ENCODE data around the gene CCDC33. TPM values are rescaled to one million over a fixed set of nuclear protein-coding genes. Genes with fewer than 3 reads are reported as not detected.

CCDC33 gene
- total RNA-seq, 1 experiment from 2014 or later, result 0.77 TPM

GRCh38 chr15:74226761-74227540, 9.2 kb upstream of the CCDC33 start:
- no peaks in the 10 kb centered on the region for H3K27me3 ChIP-seq (ENCODE audit: low read length)
- H3K9me2 ChIP-seq (replicated peaks; ENCODE audit: low read length), result no peaks in the 10 kb centered on the region
- no peak overlapping the region for H3K4me3 ChIP-seq (ENCODE audit: low read length)
- no peak overlapping the region for H3K27ac ChIP-seq (ENCODE audit: low read length)
- intact Hi-C loops (cut with micrococcal nuclease), result no loop called here
- H3K9ac ChIP-seq (ENCODE audit: low read length), result no peak overlapping the region
- ChIA-PET CTCF (no interaction called here), POLR2A (ENCODE audit: unreplicated experiment) (no interaction called here)
- TF ChIP-seq CTCF (conservative IDR thresholded peaks at IDR 0.05; ENCODE audit: low read depth, low read length), result no peak
- no peak for TF ChIP-seq EZH2phosphoT487 (IDR thresholded peaks at IDR 0.05; ENCODE audit: borderline replicate concordance, low read length)
- no peak for TF ChIP-seq EZH2 (IDR thresholded peaks at IDR 0.05; ENCODE audit: low read length, unreplicated experiment)
- H3K4me1 ChIP-seq (ENCODE audit: insufficient read depth, low read length), result no peaks in the 10 kb centered on the region
- H3F3A ChIP-seq (ENCODE audit: low read length, unreplicated experiment), result no peaks in the 10 kb centered on the region
- H2AFZ ChIP-seq (ENCODE audit: low read length), result no peak overlapping the region
- H3K4me2 ChIP-seq (ENCODE audit: low read length), result no peak overlapping the region
- H3K36me3 ChIP-seq (ENCODE audit: low read depth, low read length), result no peaks in the 10 kb centered on the region
- H3K9me3 ChIP-seq (ENCODE audit: low read length), result no peaks in the 10 kb centered on the region
- no peak for DNase-seq
- no peaks in the 10 kb centered on the region for H3K79me2 ChIP-seq (ENCODE audit: low read length)
- ATAC-seq, result no peak
- no TSS peak for BruUV-seq (replicated peaks)
- H4K20me1 ChIP-seq (ENCODE audit: low read length), result no peaks in the 10 kb centered on the region

GRCh38 chr15:74227968-74228722, 8.0 kb upstream of the CCDC33 start:
- intact Hi-C loops (cut with micrococcal nuclease), result no loop called here
- CTCF ChIA-PET, result no interaction called here

More at GRCh38 chr15:74227968-74228722, 8.0 kb upstream of the CCDC33 start:
- Histone ChIP-seq H3K4me3 (ENCODE audit: low read length) (no peak overlapping the region), H3K27ac (ENCODE audit: low read length) (no peak overlapping the region), H2AFZ (ENCODE audit: low read length) (no peak overlapping the region), H3K4me1 (ENCODE audit: insufficient read depth, low read length) (no peaks in the 10 kb centered on the region), H3K4me2 (ENCODE audit: low read length) (no peak overlapping the region), H3F3A (ENCODE audit: low read length, unreplicated experiment) (no peaks in the 10 kb centered on the region), H3K79me2 (ENCODE audit: low read length) (no peaks in the 10 kb centered on the region), H3K9me3 (ENCODE audit: low read length) (no peaks in the 10 kb centered on the region), H3K9me2 (replicated peaks; ENCODE audit: low read length) (no peaks in the 10 kb centered on the region), H3K27me3 (ENCODE audit: low read length) (no peaks in the 10 kb centered on the region), H3K9ac (ENCODE audit: low read length) (no peak overlapping the region), H4K20me1 (ENCODE audit: low read length) (no peaks in the 10 kb centered on the region), H3K36me3 (ENCODE audit: low read depth, low read length) (no peaks in the 10 kb centered on the region)
- BruUV-seq (replicated peaks), result no TSS peak
- TF ChIP-seq EZH2 (IDR thresholded peaks at IDR 0.05; ENCODE audit: low read length, unreplicated experiment), result no peak
- no peak for TF ChIP-seq EZH2phosphoT487 (IDR thresholded peaks at IDR 0.05; ENCODE audit: borderline replicate concordance, low read length)
- no peak for TF ChIP-seq CTCF (conservative IDR thresholded peaks at IDR 0.05; ENCODE audit: low read depth, low read length)
- no peak for ATAC-seq
- no peak for DNase-seq
- POLR2A ChIA-PET (ENCODE audit: unreplicated experiment), result no interaction called here

Measured in PC-3 (cell line).